H1 (cell line): ENCODE results near the gene GLDC.

Experiments used
- CTCF ChIP-seq, 3 experiments: IDR thresholded peaks; 1 replicate in 2 of 3; 2 replicates in 1 of 3; pipeline versions ENCODE4 v1.5.1 to v1.6.1; 2011; ENCODE audit warnings: low read length in 3 of 3, mild to moderate bottlenecking in 3 of 3, inconsistent platforms in 2 of 3, low read depth in 1 of 3, moderate library complexity in 1 of 3; ENCODE audit not compliant: insufficient read depth in 1 of 3; ENCODE audit errors: control extremely low read depth in 1 of 3
- NRF1 ChIP-seq: IDR thresholded peaks from 2 replicates; pipeline ENCODE4 v1.6.1; 2011; ENCODE audit warnings: mild to moderate bottlenecking, low read depth, low read length, improper control_type of control experiment
- TF ChIP-seq, protein P1 (sequence below): IDR thresholded peaks from 2 replicates; pipeline ENCODE4 v1.6.1; 2011; ENCODE audit warnings: low read depth, mild to moderate bottlenecking, low read length; ENCODE audit not compliant: insufficient read depth

DNA sequence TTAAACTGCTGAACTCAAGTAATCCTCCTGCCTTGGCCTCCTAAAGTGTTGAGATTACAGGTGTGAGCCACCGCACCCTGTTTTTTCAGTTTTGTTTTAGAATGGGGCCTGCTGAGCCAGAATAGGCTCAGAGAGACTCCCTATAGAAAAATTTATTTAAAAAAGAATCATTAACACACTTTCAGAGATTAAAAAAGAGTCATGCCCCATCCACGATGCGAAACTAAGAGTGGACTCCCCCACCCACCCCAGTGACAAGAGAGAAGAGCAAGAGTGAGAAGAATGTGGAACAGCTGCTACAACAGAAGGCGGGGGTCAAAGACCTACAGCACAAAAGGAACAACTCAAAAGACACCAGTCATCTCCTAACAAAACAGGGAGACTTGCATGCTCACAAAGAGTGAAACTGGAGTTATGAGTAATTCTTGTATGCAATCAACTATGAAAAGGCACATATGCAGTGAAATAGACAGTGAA, 47.2 kb downstream of the GLDC start:
- TF ChIP-seq CTCF (IDR thresholded peaks at IDR 0.05; ENCODE audit: control extremely low read depth in 1 of 3, insufficient read depth in 1 of 3, low read depth in 1 of 3, low read length in 3 of 3) (no peak), NRF1 (no peak)
- TF ChIP-seq, protein P1, sequence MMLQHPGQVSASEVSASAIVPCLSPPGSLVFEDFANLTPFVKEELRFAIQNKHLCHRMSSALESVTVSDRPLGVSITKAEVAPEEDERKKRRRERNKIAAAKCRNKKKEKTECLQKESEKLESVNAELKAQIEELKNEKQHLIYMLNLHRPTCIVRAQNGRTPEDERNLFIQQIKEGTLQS: no peak
